NCI-H2029 (cell line): Measurements from ENCODE around the gene NEURL2.
"Not testable (repeated sequence)": the region's sequence is repeated elsewhere in the genome, so short reads cannot be mapped to it uniquely, and the experiment has no call there.

ENCODE experiments used
- DNase-seq: peaks from one replicate; lab custom pipeline; 2025; lab: John Stamatoyannopoulos, UW

NEURL2 gene

GRCh38 chr20:45919542-45920399 is 28.8 kb upstream of the NEURL2 start:
- DNase-seq: peak; percentile 26

GRCh38 chr20:45918779-45919537 is 27.9 kb upstream of the NEURL2 start:
- DNase-seq: no peak

- no peak for DNase-seq
Observed at GRCh38 chr20:45918182-45918737, 27.3 kb upstream of the NEURL2 start.

DNA sequence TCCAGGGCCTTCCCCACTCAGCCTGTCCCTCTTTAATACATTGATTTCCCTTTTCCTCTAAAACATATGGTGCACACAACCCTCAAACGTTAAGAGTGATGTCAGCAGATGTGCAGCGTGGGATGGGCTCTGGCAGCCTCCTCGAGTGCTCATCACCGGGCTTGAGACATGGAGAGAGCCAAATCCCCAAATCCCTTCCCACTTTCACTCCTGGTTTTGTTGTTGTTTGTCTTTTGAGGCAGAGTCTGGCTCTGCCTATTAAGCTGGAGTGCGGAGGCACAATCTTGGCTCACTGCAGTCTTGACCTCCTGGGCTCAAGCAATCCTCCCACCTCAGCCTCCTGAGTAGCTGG is 26.8 kb upstream of the NEURL2 start:
- DNase-seq: no peak

DNA sequence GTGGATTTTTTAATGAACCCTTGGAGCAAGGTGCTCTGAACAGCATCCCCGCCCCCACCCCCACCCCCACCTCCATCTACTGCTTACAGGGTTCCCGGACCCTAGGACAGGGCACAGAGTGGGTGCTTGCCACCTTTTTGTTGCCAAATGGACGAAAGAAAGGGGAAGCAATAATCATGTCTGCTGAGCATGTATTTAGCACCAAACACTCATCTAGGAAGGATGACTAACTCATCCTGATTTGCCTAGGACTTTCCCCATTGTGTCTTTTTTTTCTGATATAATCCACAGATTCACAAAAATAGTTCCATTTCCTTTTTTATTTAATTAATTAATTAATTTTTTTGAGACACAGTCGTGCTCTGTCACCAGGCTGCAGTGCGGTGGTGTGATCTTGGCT is 22.1 kb upstream of the NEURL2 start:
- DNase-seq: no peak

GRCh38 chr20:45912344-45912682 is 21.3 kb upstream of the NEURL2 start:
- DNase-seq: no peak

GRCh38 chr20:45911486-45912343 is 20.7 kb upstream of the NEURL2 start, which contains the start of gene PLTP:
Gene PLTP, minus strand, starts transcription at chr20:45912155. Its CDS starts 703 bp downstream, at chr20:45911452.
- no peak for DNase-seq

GRCh38 chr20:45910670-45911485 is 19.9 kb upstream of the NEURL2 start:
- DNase-seq: peak; percentile 93

DNA sequence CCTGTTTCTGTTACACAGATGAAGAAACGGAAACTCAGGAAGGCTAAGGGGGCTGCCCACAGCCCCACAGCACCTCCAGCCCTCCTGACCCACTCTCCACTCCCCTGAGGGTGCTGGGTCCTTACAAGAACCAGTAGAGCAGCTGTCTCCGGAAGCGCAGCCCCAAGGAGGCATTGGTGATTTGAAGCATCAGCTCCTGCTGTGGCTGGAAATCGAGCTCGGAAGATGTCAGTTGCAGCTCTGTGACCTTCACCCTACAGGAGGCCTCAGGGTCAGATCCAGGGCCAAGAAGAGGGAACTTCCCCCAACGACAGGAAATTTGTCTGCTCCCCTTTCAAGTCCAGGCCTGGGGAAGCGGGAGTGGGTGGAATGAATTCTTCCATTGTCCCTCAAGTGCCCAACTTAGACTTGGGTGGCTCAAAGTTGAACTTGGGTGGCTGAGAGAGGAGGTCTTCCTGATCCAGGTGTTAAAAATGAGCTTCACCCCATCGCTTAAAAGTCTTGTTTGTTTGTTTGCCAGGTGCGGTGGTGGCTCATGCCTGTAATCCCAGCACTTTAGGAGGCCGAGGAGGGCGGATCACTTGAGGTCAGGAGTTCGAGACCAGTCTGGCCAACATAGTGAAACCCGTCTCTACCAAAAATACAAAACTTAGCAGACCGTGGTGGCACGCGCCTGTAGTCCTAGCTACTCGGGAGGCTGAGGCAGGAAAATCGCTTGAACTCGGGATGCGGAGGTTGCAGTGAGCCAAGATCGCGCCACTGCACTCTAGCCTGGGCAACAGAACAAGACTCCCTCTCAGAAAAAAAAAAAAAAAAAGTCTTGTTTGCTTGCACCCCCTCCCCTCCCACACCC is 19.0 kb upstream of the NEURL2 start:
- DNase-seq: no peak

DNA sequence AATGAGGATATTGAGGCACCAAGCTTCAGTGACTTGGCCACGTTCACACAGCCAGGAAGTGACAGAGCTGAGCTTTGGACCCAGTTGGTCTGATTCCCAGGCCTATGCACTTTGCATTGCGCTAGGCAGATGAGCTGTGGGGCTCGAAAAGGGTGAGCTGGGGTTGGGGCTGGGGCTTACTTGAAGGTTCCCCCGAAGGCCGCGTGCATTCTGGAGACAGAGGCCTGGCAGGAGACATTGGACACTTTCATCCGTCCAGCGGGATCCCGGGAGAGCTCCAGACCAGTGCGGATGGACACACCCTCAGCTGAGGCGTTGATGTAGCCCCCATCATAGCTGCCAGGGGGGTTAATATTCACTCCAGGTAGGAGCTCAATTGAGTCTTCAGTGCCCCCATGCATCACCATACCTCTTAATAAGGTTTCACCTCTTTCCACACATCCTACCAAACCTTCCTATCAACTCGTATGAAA is 18.4 kb upstream of the NEURL2 start:
- DNase-seq: no peak

DNA sequence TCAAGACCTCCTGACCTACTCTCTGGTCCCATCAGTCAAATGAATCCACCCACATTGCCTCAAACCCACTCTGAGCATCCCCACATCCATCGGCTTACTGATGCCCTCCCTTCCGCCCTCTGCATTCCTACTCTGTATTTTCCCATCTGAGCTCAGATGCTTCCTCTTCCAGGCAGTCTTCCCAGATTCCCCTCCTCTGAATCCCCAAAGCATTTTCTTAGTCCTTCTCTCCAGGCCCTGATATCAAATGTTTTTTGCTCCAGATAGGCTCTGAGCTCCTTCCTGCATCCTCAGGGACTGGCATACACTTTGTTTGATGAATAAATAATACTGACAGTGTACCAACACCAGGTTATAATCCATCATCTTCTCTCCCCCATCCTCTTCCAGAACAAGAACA is 17.1 kb upstream of the NEURL2 start:
- DNase-seq: no peak

DNA sequence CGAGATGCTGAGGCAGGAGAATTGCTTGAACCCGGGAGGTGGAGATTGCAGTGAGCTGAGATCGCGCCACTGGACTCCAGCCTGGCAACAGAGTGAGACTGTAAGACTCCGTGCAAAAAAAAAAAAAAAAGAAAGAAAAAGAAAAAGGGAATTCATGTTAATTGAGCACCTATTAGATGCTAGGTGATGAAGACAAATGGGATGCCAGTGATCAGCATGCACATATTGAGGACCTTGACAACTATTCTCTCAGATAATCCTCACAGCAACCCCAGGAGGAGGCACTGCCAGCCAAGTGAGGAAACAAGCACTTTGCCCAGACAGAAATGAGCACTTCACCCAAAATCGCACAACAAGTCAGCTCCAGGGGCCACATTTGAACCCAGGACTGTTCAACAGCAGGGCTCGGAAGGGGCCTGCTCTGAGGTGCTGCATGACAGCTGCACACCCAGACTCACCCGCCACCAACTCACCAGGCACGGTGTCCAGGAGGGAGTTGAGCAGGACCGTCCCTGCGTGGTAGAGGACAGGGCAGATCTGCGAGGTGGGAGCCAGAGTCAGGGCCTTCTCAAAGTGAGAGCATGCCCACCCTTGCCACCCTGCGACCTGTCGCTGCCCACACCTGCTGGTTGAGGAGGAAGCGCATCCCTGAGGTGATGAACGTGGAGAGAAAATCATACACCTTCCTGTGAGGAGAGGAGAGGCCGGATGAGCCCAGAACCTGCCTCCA is 16.4 kb upstream of the NEURL2 start:
- no peak for DNase-seq

GRCh38 chr20:45905505-45906079 is 14.6 kb upstream of the NEURL2 start:
- DNase-seq: no peak

- DNase-seq: no peak
Observed at GRCh38 chr20:45904583-45905504, 13.8 kb upstream of the NEURL2 start.

GRCh38 chr20:45902199-45902701 is 11.2 kb upstream of the NEURL2 start:
- no peak for DNase-seq

GRCh38 chr20:45901332-45901731 is 10.3 kb upstream of the NEURL2 start:
- DNase-seq: not testable (repeated sequence)

GRCh38 chr20:45899046-45899835 is 8.2 kb upstream of the NEURL2 start:
- DNase-seq: no peak
